GM19043 (cell line): ENCODE data around the gene PLA2G2F.

Source experiments
- ATAC-seq: cut with Tn5 transposase; IDR thresholded peaks from one replicate; pipeline ENCODE4 v1.9.1; 2021; ENCODE audit warnings: low read depth; ENCODE audit not compliant: unreplicated experiment

Gene PLA2G2F

DNA sequence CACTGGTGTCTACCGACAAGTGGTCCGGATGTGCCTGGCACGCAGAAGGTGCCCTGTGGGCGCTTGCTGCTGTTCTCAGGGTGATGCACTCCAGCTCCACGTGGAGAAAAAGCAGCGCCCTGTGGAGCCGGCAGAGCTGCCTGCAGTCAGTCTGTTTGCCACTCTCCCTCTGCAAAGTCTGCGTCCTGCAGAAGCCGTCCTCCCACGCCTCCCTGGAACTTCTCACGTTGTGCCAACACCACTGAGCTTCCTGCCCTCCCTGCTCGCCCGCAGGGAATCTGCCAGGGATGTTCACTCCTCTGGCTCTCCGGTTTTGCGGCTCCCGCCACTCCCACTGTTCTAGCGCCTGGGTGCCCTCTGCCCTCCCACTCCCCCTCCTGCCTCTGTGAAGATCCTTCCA lies 26.9 kb downstream of the PLA2G2F start:
- ATAC-seq = no peak

DNA sequence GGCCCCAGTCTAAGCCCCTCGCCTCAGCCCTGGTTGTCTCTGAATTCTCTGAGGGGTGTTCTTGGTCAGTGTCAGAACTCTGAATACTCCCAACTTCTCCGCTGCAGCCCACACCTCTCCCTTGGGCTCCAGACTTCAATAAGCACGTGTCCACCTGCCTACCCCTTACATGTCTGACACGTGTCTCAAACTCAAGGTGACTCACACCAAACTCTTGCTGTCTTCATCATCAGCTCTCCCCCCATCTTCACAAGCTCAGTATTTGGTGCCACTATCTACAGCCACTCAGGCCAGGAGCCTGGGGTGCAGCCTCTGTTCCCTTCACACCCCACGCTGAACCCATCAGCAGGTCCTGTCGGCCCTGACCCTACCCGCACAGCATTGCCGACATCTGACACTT lies 28.0 kb downstream of the PLA2G2F start:
- no peak for ATAC-seq

DNA sequence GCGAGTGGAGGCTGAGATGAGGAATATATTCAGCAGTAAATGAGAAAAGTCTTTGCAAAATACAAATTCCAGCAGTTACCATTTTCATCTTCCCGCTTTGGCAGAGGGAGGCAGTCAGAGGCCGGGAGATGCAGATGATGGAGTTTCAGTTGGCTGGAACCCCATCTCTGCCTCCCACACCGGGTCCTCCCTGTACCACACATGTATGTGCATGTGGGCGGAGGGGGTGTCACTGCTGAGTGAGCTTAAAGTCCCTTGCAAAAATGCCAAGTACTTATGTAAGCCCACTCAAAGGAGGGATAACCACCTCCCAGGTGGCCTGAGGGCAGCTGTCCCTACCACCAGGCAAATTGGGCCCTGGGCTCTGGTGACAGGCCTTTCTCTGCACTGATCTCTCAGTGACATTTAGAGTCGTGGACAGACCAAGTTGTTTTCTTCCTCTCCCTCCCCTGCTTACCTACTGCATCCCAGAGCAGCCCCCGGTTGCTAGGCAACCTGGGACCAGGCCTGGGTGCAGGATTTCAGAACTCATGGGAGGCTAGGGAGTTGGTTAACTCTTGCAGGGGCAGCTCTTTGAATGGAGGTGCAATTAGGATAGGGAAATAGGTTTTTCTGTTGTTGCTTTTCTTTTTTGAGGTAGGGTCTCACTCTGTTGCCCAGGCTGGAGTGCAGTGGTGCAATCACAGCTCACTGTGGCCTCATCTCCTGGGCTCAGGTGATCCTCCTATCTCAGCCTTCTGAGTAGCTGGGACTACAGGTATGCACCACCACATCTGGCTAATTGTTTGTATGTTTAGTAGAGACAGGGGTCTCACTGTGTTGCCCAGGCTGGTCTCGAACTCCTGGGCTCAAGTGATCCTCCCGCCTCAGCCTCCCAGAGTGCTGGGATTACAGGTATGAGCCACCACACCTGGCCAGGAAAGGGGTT lies 29.7 kb downstream of the PLA2G2F start:
- no peak for ATAC-seq

DNA sequence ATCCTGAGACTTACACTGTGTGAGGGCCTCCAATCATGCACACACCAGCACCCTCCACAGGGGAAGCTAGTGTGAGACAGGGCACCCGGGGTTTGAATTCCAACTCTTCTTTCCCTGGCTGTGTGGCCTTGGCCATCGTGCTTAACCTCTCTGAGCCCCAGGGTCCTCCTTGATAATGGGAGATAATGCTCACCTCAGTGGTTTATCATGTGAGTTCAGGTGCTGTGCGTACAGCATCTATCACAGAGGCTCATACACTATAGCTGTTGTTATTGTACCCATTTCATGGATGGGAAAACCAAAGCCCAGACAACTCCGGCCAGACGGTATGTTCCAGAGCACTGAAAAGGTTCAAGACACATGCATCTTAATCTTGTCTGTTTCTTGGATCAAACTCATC lies 30.8 kb downstream of the PLA2G2F start:
- ATAC-seq = no peak

DNA sequence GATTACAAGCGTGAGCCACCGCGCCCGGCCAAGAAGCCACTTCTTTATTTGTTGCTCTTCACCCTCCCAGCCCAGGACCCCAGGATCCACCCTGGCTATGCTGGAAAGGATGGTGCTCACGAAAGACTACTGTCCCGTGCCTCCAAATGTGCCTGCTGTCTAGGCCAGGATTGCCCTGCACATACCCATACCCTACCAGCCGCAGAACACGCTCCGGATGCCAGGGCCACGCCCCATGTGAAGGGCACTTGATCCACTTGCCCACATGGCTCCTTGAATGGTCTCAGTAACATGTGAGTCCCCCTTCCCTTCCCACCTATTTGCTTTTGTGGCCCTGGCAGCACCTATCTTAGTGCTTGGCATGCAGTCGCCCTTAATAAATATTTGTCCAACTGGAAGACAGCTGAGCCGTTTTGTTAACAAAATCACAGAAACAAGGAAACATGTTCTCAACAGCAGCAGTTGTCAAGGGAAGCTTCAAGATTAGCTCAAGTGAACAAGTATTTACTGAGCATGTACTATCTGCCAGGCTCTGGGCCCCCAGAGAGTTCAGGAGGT lies 33.0 kb downstream of the PLA2G2F start:
- no peak for ATAC-seq

DNA sequence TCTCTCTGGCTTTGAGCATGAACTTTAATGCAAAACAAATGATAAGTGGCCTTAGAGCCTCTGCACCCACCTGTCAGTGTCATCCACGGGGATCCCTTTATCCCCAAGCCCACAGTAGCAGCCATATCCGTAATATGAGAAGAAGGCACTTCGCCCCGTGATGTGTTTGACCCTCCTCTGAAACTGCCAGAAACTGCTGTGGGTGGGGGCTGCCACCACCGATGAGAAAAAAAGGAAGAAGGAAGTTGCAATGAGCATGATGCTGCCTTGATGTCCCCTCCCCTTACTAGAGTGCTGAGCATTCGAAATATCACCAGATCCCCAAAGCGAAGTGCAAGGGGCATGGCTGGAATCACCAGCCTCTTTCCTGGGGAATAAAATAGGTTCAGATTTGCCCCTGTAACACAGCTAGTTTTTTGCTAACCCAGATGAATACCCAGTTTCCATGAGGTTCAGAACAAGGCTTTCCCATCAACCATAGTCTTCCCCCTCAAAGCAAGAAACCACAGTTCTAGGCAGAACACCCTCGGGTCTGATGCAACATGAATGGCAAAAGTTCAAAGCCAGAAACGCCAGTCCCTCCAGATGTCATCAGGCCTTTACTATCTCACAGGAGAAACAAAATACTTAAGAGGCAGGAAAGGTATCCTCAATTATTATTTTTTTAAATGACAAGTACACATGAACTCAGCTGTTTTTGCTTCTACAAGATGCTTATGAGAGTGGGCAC lies 36.0 kb downstream of the PLA2G2F start:
- no peak for ATAC-seq

DNA sequence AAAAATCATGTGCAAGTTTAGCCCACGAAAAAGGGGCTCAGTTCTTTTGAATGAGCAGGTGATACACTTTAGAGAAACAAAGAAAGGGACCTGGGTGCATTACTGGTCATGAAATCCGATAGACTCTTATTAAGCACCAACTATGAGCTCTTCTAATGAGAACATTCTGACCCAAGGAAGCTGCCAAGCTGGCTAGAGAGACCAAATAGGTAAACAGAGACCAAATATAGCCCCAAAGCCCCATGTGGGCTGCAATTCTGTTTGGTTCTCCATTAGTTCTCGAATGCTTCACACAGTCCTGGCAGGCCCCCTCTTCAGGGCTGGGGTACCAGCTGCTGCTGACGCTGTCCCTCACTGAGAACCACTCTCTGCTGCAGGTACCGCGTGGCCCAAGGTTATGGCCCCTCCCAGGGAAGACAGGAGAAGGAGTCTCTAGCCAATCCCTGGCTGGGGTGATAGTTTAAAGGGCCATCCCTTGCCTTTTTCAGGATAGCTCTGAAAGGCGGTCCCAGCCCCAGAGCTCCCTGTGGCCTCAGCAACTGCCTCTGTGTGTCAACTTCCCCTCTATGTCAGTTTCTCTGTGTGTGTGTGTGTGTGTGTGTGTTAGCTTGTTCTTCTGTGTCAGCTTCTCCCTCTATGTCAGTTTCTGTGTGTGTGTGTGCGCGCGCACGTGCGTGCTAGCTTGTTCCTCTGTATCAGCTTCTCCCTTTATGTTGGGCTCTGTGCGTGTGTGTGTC lies 39.7 kb downstream of the PLA2G2F start:
- ATAC-seq = no peak

DNA sequence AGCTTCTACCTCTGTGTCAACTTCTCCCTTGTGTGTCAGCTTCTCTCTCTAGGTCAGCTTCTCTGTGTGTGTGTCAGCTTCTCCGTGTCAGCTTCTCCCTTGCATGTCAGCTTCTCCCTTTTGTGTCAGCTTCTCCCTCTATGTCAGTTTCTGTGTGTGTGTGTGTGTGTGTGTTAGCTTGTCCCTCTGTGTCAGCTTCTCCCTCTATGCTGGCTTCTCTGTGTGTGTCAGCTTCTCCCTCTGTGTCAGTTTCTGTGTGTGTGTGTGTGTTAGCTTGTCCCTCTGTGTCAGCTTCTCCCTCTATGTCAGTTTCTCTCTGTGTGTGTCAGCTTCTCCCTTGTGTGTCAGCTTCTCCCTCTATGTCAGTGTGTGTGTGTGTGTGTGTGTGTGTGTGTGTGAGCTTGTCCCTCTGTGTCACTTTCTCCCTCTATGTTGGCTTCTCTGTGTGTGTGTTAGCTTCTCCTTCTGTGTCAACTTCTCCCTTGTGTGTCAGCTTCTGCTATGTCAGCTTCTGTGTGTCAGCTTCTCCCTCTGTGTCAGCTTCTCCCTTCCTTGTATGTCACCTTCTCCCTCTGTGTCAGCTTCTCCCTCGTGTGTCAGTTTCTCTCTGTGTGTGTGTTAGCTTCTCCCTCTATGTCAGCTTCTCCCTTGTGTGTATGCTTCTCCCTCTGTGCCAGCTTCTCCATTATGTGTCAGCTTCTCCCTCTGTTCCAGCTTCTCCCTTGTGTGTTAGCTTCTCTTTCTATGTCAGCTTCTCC lies 40.4 kb downstream of the PLA2G2F start:
- ATAC-seq = no peak

DNA sequence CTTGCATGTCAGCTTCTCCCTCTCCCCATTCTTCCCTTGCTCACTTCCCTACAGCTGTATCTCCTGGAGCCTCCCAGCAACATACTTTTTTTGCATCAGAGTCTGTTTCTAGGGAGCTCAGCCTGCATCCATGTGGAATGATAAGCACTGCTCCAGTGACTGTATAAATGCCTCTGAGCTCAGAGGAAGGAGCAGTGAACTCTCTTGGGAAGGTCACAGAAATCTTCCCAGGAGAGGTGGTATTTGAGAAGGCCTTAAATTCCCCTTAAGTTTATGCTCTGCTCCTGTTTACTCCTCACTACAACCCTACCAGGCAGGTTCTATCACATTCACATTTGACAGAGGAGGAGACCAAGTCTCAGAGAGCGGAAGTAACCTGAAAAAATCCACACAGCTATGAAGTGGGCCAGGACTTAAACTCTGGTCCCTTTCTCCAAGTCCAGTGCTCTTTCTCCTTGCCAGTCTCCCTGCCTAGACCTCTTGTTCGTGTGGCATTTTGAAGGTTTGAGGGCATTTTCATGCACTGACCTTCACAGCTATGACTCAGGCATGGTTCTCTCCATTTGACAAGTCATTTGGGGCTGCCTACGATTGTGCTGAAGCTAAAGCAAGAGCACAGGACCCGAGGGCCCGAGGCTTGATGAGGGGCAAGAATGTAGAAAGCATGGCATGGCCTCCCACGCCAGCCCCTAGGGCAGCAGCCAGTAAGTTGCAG lies 41.2 kb downstream of the PLA2G2F start:
- ATAC-seq = no peak

DNA sequence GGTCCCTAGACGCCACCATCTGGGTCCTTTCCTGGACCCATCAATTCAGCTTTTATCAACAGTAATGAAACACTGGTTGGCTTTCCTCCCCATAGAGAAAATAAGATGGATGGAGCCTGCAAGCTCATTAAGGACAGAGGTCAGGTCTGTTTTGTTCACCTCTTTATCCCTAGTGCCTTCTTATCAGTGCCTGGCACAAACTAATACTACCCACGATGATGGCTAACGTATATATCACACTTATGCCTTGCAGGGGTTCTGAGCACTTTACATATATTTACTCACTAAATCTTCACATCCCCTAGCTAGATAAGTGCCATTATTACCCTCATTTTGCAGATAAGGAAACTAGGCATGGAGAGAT lies 41.7 kb downstream of the PLA2G2F start:
- no peak for ATAC-seq

DNA sequence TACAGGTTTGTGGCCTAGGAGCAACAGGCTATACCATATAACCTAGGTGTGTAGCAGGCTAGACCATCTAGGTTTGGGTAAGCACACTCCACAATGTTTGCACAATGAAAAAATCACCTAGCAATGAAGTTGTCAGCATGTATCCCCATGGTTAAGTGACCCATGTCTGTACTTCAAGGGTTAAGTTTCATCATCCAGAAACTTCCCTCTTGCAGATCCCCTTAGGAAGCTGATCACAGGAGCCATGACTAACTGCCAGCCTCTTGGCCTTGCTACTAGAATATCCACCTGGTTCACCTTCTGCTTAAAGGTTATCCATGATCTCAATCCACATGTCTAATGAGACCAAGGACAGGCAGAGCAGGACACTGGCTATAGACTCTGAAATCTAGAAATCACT lies 43.3 kb downstream of the PLA2G2F start:
- ATAC-seq = no peak

DNA sequence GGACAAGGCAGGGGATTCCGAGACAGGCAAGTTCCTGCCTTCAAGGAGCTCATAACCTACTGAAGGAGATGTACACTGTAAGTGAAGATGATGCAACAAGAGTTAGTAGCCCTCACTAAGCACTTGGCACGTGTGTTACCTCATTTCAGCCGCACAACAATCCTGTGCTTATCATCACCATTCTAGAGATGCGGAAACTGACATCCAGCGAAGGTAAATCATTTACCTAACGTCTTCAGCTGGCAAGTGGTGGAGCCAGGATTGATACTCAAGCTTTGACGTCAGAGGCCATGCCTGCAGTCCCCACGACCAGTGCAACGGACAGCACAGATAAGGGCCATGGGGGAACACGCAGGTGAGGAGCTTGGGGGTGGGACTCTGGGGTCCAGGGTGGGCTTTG lies 43.9 kb downstream of the PLA2G2F start:
- no peak for ATAC-seq

DNA sequence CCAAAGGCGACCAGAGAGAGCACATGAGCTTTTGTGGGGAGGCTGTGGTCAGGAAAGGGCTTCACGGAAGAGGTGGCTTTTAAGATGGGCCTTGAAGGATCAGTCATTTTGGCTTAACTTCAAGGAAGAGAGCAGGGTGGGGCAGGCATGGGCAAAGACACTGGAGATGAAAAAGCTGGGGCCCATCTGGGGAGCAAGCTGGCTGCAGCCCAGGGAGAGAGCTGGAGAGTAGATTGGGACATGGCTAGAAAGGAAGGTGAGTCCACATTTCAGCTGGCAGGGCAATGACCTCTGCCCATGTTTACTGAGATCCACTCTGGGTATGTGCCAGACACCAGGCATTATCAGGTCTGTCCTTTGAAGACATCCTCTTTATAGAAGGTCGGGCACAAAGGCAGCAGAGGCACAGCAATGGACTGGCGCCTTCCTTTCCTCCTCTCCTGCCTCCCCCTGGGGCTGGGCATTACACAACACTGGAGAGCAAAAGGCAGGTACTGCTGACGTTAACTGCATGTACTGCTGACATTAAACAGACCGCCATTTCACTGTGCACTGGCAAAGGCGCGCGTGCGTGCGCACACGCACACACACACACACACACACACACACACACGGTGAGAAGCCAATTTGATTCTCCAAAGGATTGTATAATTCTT lies 44.6 kb downstream of the PLA2G2F start:
- ATAC-seq = no peak

DNA sequence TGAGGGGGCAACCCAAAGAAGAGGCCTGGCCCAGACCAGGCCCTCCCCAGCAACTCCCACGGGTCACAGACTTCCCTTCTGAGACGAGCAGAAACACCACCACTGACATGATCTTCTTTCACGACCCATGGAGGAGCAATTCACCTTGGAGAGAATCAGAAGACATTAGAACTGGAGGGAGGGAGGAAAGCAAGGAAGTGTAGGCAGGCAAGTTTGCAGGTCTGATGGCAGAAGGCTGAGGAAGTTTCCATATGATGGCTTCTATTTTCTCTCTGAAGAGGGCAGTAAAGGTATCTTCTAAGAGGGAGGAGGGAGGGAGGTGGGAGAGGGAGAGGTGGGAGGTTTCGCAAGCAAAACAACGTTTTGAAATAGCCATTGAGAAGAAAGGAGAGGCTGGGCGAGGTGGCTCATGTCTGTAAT lies 45.4 kb downstream of the PLA2G2F start:
- no peak for ATAC-seq

DNA sequence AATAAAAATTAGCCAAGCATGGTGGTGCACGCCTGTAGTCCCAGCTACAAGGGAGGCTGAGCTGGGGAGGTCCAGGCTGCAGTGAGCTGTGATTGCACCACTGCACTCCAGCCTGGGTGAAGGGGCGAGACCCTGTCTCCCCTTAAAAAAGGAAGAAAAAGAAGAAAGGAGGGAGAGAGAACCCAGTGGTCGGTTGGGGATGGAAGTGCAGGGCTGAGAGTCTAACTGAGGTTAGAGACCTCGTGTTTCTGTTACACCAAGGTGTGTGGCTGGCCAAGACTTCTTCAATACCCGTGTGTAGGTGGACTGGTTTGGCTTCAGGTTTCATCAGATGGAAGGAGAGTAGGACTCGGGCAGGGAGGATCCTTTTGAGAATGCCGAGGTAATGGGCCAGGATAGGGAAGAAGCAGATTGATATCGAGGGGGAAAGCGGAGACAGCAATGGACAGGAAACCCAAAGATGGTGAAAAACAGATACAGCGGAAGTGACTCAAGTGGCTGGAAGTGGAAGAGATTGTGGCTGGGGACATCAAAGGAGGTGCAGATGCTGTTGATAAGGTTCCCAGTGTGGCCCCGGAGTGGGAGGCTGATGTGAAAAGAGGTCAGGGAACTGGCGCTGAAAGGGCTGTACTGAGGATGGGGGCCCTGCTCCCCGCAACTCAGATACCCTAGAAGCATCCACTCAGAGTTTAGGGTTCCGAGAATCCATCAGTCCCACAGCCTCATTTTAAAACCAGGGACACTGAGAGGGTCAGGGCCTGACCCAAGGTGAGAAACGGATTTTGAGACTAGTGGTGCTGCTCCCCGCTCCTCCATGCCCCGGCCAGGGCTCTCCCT lies 46.1 kb downstream of the PLA2G2F start:
- ATAC-seq = no peak

DNA sequence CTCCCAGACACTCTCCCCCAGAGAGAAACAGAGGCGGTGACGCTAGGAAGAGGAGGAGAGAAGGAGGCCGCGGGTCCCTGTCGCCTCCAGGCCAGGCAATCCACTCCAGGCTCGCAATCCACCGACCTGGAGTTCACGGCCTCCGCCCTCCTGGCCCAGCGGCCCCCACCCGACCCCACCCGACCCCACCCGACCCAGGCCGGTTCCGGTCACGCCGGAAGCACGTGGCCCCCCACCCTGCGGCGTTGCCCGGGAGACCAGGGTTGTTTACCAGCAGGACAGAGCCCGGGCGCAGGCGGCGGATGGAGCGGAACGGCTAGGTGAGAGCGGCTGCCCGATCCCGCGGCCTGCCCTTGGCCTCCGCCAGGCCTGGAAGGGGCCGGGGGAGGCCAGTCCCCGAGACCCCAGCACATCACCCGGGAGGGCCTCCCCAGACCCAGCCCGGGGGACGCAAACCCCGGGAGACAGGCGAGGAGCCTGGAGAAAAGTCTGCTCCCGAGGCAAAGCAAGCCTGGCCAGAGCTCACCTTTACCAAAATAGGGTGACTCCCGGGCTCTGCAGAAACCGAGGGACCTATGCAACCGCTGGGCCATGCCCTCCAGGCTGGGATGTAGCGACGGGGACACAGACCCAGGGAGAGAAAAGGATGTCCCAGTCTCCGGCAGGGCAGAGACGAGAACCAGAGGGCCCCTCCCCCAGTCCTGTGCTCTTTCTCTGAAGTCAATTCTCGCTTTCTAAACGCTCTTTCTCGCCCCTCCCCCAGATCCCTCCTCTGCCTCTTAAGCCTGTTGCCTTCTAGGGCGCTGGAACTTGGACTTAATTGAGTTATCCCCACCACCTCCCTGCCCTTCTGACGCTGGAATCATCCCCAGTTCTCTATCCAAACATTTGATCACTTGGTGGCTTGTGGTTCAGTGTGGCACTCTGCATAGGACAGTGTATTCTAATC lies 47.0 kb downstream of the PLA2G2F start, which contains the start of the genes PLA2G2C and UBXN10:
Gene PLA2G2C, minus strand, starts transcription at position 685 of the 949 bp plus-strand sequence. CDS start 9,155 bp downstream, outside the sequence.
Gene UBXN10, plus strand, starts transcription at position 263 of the 949 bp plus-strand sequence. CDS start 4,466 bp downstream, outside the sequence.
- no peak for ATAC-seq
